C1 segment of cervical spinal cord (tissue), 14 donors: ENCODE measurements around the gene TBCCD1.
"Not testable (repeated sequence)": the region's sequence is repeated elsewhere in the genome, so short reads cannot be mapped to it uniquely, and the experiment has no call there.

Experiments
- DNase-seq, 14 donors: peaks; one replicate each; lab custom pipeline; 2025; lab: John Stamatoyannopoulos, UW

TBCCD1 gene

GRCh38 chr3:186520431-186520830 lies 46.7 kb downstream of the TBCCD1 start:
- no peak for DNase-seq

GRCh38 chr3:186519021-186519658 lies 48.0 kb downstream of the TBCCD1 start:
- no peak for DNase-seq

GRCh38 chr3:186517218-186517617 lies 49.9 kb downstream of the TBCCD1 start:
- DNase-seq: no peak

GRCh38 chr3:186516646-186517045 lies 50.5 kb downstream of the TBCCD1 start:
- DNase-seq: no peak

- DNase-seq: no peak
Observed at GRCh38 chr3:186515125-186515524, 52.0 kb downstream of the TBCCD1 start.

GRCh38 chr3:186514296-186515002 lies 52.7 kb downstream of the TBCCD1 start:
- no peak for DNase-seq

GRCh38 chr3:186513386-186513785 lies 53.8 kb downstream of the TBCCD1 start:
- no peak for DNase-seq

- DNase-seq: no peak
Observed at GRCh38 chr3:186512570-186513302, 54.4 kb downstream of the TBCCD1 start.

- no peak for DNase-seq
Observed at GRCh38 chr3:186511702-186512101, 55.4 kb downstream of the TBCCD1 start.

- DNase-seq: no peak
Observed at GRCh38 chr3:186511245-186511644, 55.9 kb downstream of the TBCCD1 start.

GRCh38 chr3:186510374-186511079 lies 56.6 kb downstream of the TBCCD1 start:
- DNase-seq: no peak

- DNase-seq: no peak
Observed at GRCh38 chr3:186509423-186509822, 57.7 kb downstream of the TBCCD1 start.

- DNase-seq: no peak
Observed at GRCh38 chr3:186506857-186507256, 60.3 kb downstream of the TBCCD1 start.

GRCh38 chr3:186506191-186506739 lies 60.9 kb downstream of the TBCCD1 start:
- DNase-seq: no peak

GRCh38 chr3:186502966-186503712 lies 64.0 kb downstream of the TBCCD1 start:
- no peak for DNase-seq

- no peak for DNase-seq
Observed at GRCh38 chr3:186502138-186502948, 64.8 kb downstream of the TBCCD1 start.

- not testable (repeated sequence) for DNase-seq
Observed at GRCh38 chr3:186499949-186500348, 67.2 kb downstream of the TBCCD1 start.

- DNase-seq: not testable (repeated sequence)
Observed at GRCh38 chr3:186498022-186498421, 69.1 kb downstream of the TBCCD1 start.

- DNase-seq: no peak
Observed at GRCh38 chr3:186497608-186498007, 69.5 kb downstream of the TBCCD1 start.

- DNase-seq: no peak
Observed at GRCh38 chr3:186496635-186497034, 70.5 kb downstream of the TBCCD1 start.
